ENCODE measurements around the gene WDR7.
A peak's percentile ranks its signal among the peaks of the same experiment; 100 is the strongest.

WDR7 gene

GRCh38 chr18:56990678-56991077, 339.5 kb downstream of the WDR7 start:
- H2AK5ac ChIP-seq (ENCODE audit: low read length) = no peak overlapping the region
- H3K18ac ChIP-seq (ENCODE audit: low read length) = no peak overlapping the region
- H3K4me3 ChIP-seq (ENCODE audit: low read length) = no peak overlapping the region
- H3K56ac ChIP-seq (ENCODE audit: low read length) = no peak overlapping the region
- DNase-seq = no peak
- H4K5ac ChIP-seq (ENCODE audit: low read length) = no peak overlapping the region
- H2BK15ac ChIP-seq (replicated peaks; ENCODE audit: low read depth) = no peak overlapping the region
- no peak overlapping the region for H2BK5ac ChIP-seq (ENCODE audit: low read length)
- H3K27me3 ChIP-seq (ENCODE audit: insufficient read depth, low read length, poor library complexity) = no peaks in the 10 kb centered on the region
- no peak overlapping the region for H3K27ac ChIP-seq (ENCODE audit: low read depth, low read length)
- H3K4me2 ChIP-seq (ENCODE audit: low read length) = no peak overlapping the region
- peaks cover 4% of the 10 kb centered on the region for H3K4me1 ChIP-seq (ENCODE audit: control insufficient read depth, low read depth, low read length)
- H3K79me2 ChIP-seq (ENCODE audit: control insufficient read depth, insufficient read depth, low read length) = no peaks in the 10 kb centered on the region
- H4K8ac ChIP-seq (ENCODE audit: low read depth, low read length) = no peak overlapping the region
- no peaks in the 10 kb centered on the region for H3K79me1 ChIP-seq (ENCODE audit: low read length)
- H3K9ac ChIP-seq (ENCODE audit: low read length) = no peak overlapping the region
- no CpG with 5 or more reads among the region's 1 CpG for WGBS (ENCODE audit: extremely low coverage, insufficient coverage, low lambda C conversion rate)
- no peak overlapping the region for H2BK120ac ChIP-seq (ENCODE audit: low read depth, low read length)
- H3K36me3 ChIP-seq (ENCODE audit: control insufficient read depth, insufficient read depth, low read length) = no peaks in the 10 kb centered on the region
- no peak overlapping the region for H3K23ac ChIP-seq (ENCODE audit: low read length)
- no peak overlapping the region for H3K4ac ChIP-seq (ENCODE audit: low read depth, low read length)

- WGBS (ENCODE audit: extremely low coverage, insufficient coverage, low lambda C conversion rate) = no CpG with 5 or more reads among the region's 1 CpG
- H3K56ac ChIP-seq (ENCODE audit: low read length) = no peak overlapping the region
- H3K4me1 ChIP-seq (ENCODE audit: control insufficient read depth, low read depth, low read length) = peaks cover 2% of the 10 kb centered on the region
- no peak for DNase-seq
- H2BK15ac ChIP-seq (replicated peaks; ENCODE audit: low read depth) = no peak overlapping the region
- no peak overlapping the region for H2BK120ac ChIP-seq (ENCODE audit: low read depth, low read length)
- H2AK5ac ChIP-seq (ENCODE audit: low read length) = no peak overlapping the region
- no peak overlapping the region for H4K5ac ChIP-seq (ENCODE audit: low read length)
- H3K18ac ChIP-seq (ENCODE audit: low read length) = no peak overlapping the region
- no peaks in the 10 kb centered on the region for H3K79me1 ChIP-seq (ENCODE audit: low read length)
- H2BK5ac ChIP-seq (ENCODE audit: low read length) = no peak overlapping the region
- H3K36me3 ChIP-seq (ENCODE audit: control insufficient read depth, insufficient read depth, low read length) = no peaks in the 10 kb centered on the region
- H3K27ac ChIP-seq (ENCODE audit: low read depth, low read length) = no peak overlapping the region
- H3K79me2 ChIP-seq (ENCODE audit: control insufficient read depth, insufficient read depth, low read length) = no peaks in the 10 kb centered on the region
- H3K9ac ChIP-seq (ENCODE audit: low read length) = no peak overlapping the region
- no peak overlapping the region for H3K4me3 ChIP-seq (ENCODE audit: low read length)
- H3K4me2 ChIP-seq (ENCODE audit: low read length) = no peak overlapping the region
- H3K27me3 ChIP-seq (ENCODE audit: insufficient read depth, low read length, poor library complexity) = no peaks in the 10 kb centered on the region
- H3K23ac ChIP-seq (ENCODE audit: low read length) = no peak overlapping the region
- H4K8ac ChIP-seq (ENCODE audit: low read depth, low read length) = no peak overlapping the region
- H3K4ac ChIP-seq (ENCODE audit: low read depth, low read length) = no peak overlapping the region
Observed at GRCh38 chr18:56992777-56993176, 341.6 kb downstream of the WDR7 start.

GRCh38 chr18:56995579-56996188, 344.5 kb downstream of the WDR7 start:
- no peak overlapping the region for H3K4me3 ChIP-seq (ENCODE audit: low read length)
- H4K5ac ChIP-seq (ENCODE audit: low read length) = no peak overlapping the region
- no peaks in the 10 kb centered on the region for H3K27me3 ChIP-seq (ENCODE audit: insufficient read depth, low read length, poor library complexity)
- H3K23ac ChIP-seq (ENCODE audit: low read length) = no peak overlapping the region
- no CpG with 5 or more reads among the region's 4 CpGs for WGBS (ENCODE audit: extremely low coverage, insufficient coverage, low lambda C conversion rate)
- no peaks in the 10 kb centered on the region for H3K4me1 ChIP-seq (ENCODE audit: control insufficient read depth, low read depth, low read length)
- no peaks in the 10 kb centered on the region for H3K36me3 ChIP-seq (ENCODE audit: control insufficient read depth, insufficient read depth, low read length)
- no peak overlapping the region for H3K27ac ChIP-seq (ENCODE audit: low read depth, low read length)
- H3K4me2 ChIP-seq (ENCODE audit: low read length) = no peak overlapping the region
- H4K8ac ChIP-seq (ENCODE audit: low read depth, low read length) = no peak overlapping the region
- H3K79me2 ChIP-seq (ENCODE audit: control insufficient read depth, insufficient read depth, low read length) = no peaks in the 10 kb centered on the region
- H3K4ac ChIP-seq (ENCODE audit: low read depth, low read length) = no peak overlapping the region
- no peak overlapping the region for H2AK5ac ChIP-seq (ENCODE audit: low read length)
- no peak overlapping the region for H3K18ac ChIP-seq (ENCODE audit: low read length)
- H3K9ac ChIP-seq (ENCODE audit: low read length) = no peak overlapping the region
- no peak overlapping the region for H3K56ac ChIP-seq (ENCODE audit: low read length)
- no peak overlapping the region for H2BK5ac ChIP-seq (ENCODE audit: low read length)
- no peak overlapping the region for H2BK15ac ChIP-seq (replicated peaks; ENCODE audit: low read depth)
- no peak overlapping the region for H2BK120ac ChIP-seq (ENCODE audit: low read depth, low read length)
- no peaks in the 10 kb centered on the region for H3K79me1 ChIP-seq (ENCODE audit: low read length)
- DNase-seq = peak; percentile 35

- H3K9ac ChIP-seq (ENCODE audit: low read length) = no peak overlapping the region
- H4K8ac ChIP-seq (ENCODE audit: low read depth, low read length) = no peak overlapping the region
- H3K27me3 ChIP-seq (ENCODE audit: insufficient read depth, low read length, poor library complexity) = no peaks in the 10 kb centered on the region
- no peak overlapping the region for H2BK120ac ChIP-seq (ENCODE audit: low read depth, low read length)
- no peaks in the 10 kb centered on the region for H3K4me1 ChIP-seq (ENCODE audit: control insufficient read depth, low read depth, low read length)
- DNase-seq = no peak
- no peak overlapping the region for H3K27ac ChIP-seq (ENCODE audit: low read depth, low read length)
- H3K4ac ChIP-seq (ENCODE audit: low read depth, low read length) = no peak overlapping the region
- H3K23ac ChIP-seq (ENCODE audit: low read length) = no peak overlapping the region
- no peak overlapping the region for H3K18ac ChIP-seq (ENCODE audit: low read length)
- no peak overlapping the region for H3K56ac ChIP-seq (ENCODE audit: low read length)
- H3K4me2 ChIP-seq (ENCODE audit: low read length) = no peak overlapping the region
- H4K5ac ChIP-seq (ENCODE audit: low read length) = no peak overlapping the region
- no peaks in the 10 kb centered on the region for H3K36me3 ChIP-seq (ENCODE audit: control insufficient read depth, insufficient read depth, low read length)
- H3K79me2 ChIP-seq (ENCODE audit: control insufficient read depth, insufficient read depth, low read length) = no peaks in the 10 kb centered on the region
- no CpG with 5 or more reads among the region's 2 CpGs for WGBS (ENCODE audit: extremely low coverage, insufficient coverage, low lambda C conversion rate)
- no peak overlapping the region for H2AK5ac ChIP-seq (ENCODE audit: low read length)
- no peak overlapping the region for H2BK15ac ChIP-seq (replicated peaks; ENCODE audit: low read depth)
- no peak overlapping the region for H2BK5ac ChIP-seq (ENCODE audit: low read length)
- H3K4me3 ChIP-seq (ENCODE audit: low read length) = no peak overlapping the region
- no peaks in the 10 kb centered on the region for H3K79me1 ChIP-seq (ENCODE audit: low read length)
Observed at GRCh38 chr18:56997200-56997599, 346.0 kb downstream of the WDR7 start.

- H4K8ac ChIP-seq (ENCODE audit: low read depth, low read length) = no peak overlapping the region
- no peak for DNase-seq
- H2AK5ac ChIP-seq (ENCODE audit: low read length) = no peak overlapping the region
- no peaks in the 10 kb centered on the region for H3K27me3 ChIP-seq (ENCODE audit: insufficient read depth, low read length, poor library complexity)
- no peak overlapping the region for H3K4ac ChIP-seq (ENCODE audit: low read depth, low read length)
- H3K27ac ChIP-seq (ENCODE audit: low read depth, low read length) = no peak overlapping the region
- H3K36me3 ChIP-seq (ENCODE audit: control insufficient read depth, insufficient read depth, low read length) = no peaks in the 10 kb centered on the region
- H3K9ac ChIP-seq (ENCODE audit: low read length) = no peak overlapping the region
- no peak overlapping the region for H3K4me2 ChIP-seq (ENCODE audit: low read length)
- H3K23ac ChIP-seq (ENCODE audit: low read length) = no peak overlapping the region
- no peak overlapping the region for H2BK5ac ChIP-seq (ENCODE audit: low read length)
- H3K4me1 ChIP-seq (ENCODE audit: control insufficient read depth, low read depth, low read length) = no peaks in the 10 kb centered on the region
- no peak overlapping the region for H3K56ac ChIP-seq (ENCODE audit: low read length)
- no peak overlapping the region for H3K4me3 ChIP-seq (ENCODE audit: low read length)
- H2BK120ac ChIP-seq (ENCODE audit: low read depth, low read length) = no peak overlapping the region
- H3K79me2 ChIP-seq (ENCODE audit: control insufficient read depth, insufficient read depth, low read length) = no peaks in the 10 kb centered on the region
- H2BK15ac ChIP-seq (replicated peaks; ENCODE audit: low read depth) = no peak overlapping the region
- no peak overlapping the region for H4K5ac ChIP-seq (ENCODE audit: low read length)
- H3K79me1 ChIP-seq (ENCODE audit: low read length) = no peaks in the 10 kb centered on the region
- no CpG with 5 or more reads among the region's 3 CpGs for WGBS (ENCODE audit: extremely low coverage, insufficient coverage, low lambda C conversion rate)
- H3K18ac ChIP-seq (ENCODE audit: low read length) = no peak overlapping the region
Observed at GRCh38 chr18:56999823-57000222, 348.7 kb downstream of the WDR7 start.

GRCh38 chr18:57002627-57003026, 351.5 kb downstream of the WDR7 start:
- Histone ChIP-seq H3K36me3 (ENCODE audit: control insufficient read depth, insufficient read depth, low read length) (no peaks in the 10 kb centered on the region), H3K79me1 (ENCODE audit: low read length) (no peaks in the 10 kb centered on the region), H3K9ac (ENCODE audit: low read length) (no peak overlapping the region), H2AK5ac (ENCODE audit: low read length) (no peak overlapping the region), H3K79me2 (ENCODE audit: control insufficient read depth, insufficient read depth, low read length) (no peaks in the 10 kb centered on the region), H4K5ac (ENCODE audit: low read length) (no peak overlapping the region), H3K18ac (ENCODE audit: low read length) (no peak overlapping the region), H3K4me2 (ENCODE audit: low read length) (no peak overlapping the region), H2BK15ac (replicated peaks; ENCODE audit: low read depth) (no peak overlapping the region), H3K23ac (ENCODE audit: low read length) (no peak overlapping the region), H3K56ac (ENCODE audit: low read length) (no peak overlapping the region), H3K4ac (ENCODE audit: low read depth, low read length) (no peak overlapping the region), H3K4me3 (ENCODE audit: low read length) (no peak overlapping the region), H4K8ac (ENCODE audit: low read depth, low read length) (no peak overlapping the region), H2BK120ac (ENCODE audit: low read depth, low read length) (no peak overlapping the region), H3K4me1 (ENCODE audit: control insufficient read depth, low read depth, low read length) (no peaks in the 10 kb centered on the region), H3K27me3 (ENCODE audit: insufficient read depth, low read length, poor library complexity) (no peaks in the 10 kb centered on the region), H3K27ac (ENCODE audit: low read depth, low read length) (no peak overlapping the region), H2BK5ac (ENCODE audit: low read length) (no peak overlapping the region)
- no peak for DNase-seq
- WGBS (ENCODE audit: extremely low coverage, insufficient coverage, low lambda C conversion rate) = no CpG with 5 or more reads among the region's 2 CpGs

Measured in mesendoderm (in vitro differentiated cells).